ENCODE results near the gene SBK3.
"Not testable (repeated sequence)": the region's sequence is repeated elsewhere in the genome, so short reads cannot be mapped to it uniquely, and the experiment has no call there.

Gene SBK3

DNA sequence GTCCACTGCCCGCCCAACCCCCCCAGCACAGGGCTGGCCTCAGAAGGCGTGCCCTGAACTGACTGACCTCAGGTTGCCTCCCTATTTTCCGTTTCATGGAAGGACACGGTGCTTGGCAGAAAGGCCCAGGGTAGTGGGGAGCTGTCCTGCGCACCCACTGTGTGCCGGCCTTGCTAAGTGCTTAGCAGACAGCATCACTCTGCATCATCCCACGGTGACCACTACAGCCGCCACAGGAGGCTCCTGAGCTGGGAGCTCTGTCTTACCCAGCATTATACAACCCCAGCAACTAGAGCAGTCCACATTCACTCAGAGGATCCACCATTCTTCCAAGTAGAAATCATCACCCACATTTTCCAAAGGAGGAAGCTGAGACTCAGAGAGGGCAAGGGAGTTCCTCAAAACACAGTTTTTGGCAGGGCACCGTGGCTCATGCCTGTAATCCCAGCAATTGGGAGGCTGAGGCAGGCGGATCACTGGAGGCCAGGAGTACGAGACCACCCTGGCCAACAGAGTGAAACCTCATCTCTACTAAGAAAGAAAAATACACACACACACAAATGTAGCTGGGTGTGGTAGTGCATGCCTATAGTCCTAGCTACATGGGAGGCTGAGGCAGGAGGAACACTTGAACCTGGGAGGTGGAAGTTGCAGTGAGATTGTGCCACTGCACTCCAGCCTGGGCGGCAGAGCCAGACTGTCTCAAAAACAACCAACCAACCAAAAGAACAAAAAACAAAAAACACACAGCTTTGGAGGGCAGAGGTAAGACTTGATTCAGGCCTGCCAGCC is 10.0 kb downstream of the SBK3 start:
- TF ChIP-seq, protein P1, sequence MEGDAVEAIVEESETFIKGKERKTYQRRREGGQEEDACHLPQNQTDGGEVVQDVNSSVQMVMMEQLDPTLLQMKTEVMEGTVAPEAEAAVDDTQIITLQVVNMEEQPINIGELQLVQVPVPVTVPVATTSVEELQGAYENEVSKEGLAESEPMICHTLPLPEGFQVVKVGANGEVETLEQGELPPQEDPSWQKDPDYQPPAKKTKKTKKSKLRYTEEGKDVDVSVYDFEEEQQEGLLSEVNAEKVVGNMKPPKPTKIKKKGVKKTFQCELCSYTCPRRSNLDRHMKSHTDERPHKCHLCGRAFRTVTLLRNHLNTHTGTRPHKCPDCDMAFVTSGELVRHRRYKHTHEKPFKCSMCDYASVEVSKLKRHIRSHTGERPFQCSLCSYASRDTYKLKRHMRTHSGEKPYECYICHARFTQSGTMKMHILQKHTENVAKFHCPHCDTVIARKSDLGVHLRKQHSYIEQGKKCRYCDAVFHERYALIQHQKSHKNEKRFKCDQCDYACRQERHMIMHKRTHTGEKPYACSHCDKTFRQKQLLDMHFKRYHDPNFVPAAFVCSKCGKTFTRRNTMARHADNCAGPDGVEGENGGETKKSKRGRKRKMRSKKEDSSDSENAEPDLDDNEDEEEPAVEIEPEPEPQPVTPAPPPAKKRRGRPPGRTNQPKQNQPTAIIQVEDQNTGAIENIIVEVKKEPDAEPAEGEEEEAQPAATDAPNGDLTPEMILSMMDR (IDR thresholded peaks at IDR 0.05): no peak
- no peak for DNase-seq (ENCODE audit: low spot score)
- H3K27ac ChIP-seq: no peak overlapping the region
- H3K4me3 ChIP-seq: no peak overlapping the region

- DNase-seq (ENCODE audit: low spot score); H3K27ac ChIP-seq; H3K4me3 ChIP-seq: not testable (repeated sequence)
Observed at GRCh38 chr19:55534280-55534679, 11.1 kb downstream of the SBK3 start.

- Histone ChIP-seq H3K4me3 (no peak overlapping the region), H3K27ac (no peak overlapping the region)
- no peak for DNase-seq (ENCODE audit: low spot score)
- TF ChIP-seq, protein P1 (IDR thresholded peaks at IDR 0.05): no peak
Observed at GRCh38 chr19:55530996-55531395, 14.3 kb downstream of the SBK3 start.

- DNase-seq (ENCODE audit: low spot score): no peak
- no peak overlapping the region for H3K27ac ChIP-seq
- TF ChIP-seq, protein P1 (IDR thresholded peaks at IDR 0.05): no peak
- no peak overlapping the region for H3K4me3 ChIP-seq
Observed at GRCh38 chr19:55529636-55530234, 15.6 kb downstream of the SBK3 start.

GRCh38 chr19:55528030-55528803 is 17.1 kb downstream of the SBK3 start:
- TF ChIP-seq, protein P1 (IDR thresholded peaks at IDR 0.05): no peak
- no peak for DNase-seq (ENCODE audit: low spot score)
- Histone ChIP-seq H3K27ac (no peak overlapping the region), H3K4me3 (no peak overlapping the region)

- TF ChIP-seq, protein P1 (IDR thresholded peaks at IDR 0.05): no peak
- DNase-seq (ENCODE audit: low spot score): no peak
- Histone ChIP-seq H3K4me3 (no peak overlapping the region), H3K27ac (no peak overlapping the region)
Observed at GRCh38 chr19:55527197-55528029, 17.9 kb downstream of the SBK3 start.

Data from coronary artery (tissue), 2 donors.